ENCODE results near the gene CBR3. TPM values are rescaled to one million over a fixed set of nuclear protein-coding genes. Genes with fewer than 3 reads are reported as not detected.

The CBR3 gene
- total and polyA plus RNA-seq, 9 of the 15 experiments (the other 6 are each of a cell fraction or from before 2014, with no cell fraction given): not detected

DNA sequence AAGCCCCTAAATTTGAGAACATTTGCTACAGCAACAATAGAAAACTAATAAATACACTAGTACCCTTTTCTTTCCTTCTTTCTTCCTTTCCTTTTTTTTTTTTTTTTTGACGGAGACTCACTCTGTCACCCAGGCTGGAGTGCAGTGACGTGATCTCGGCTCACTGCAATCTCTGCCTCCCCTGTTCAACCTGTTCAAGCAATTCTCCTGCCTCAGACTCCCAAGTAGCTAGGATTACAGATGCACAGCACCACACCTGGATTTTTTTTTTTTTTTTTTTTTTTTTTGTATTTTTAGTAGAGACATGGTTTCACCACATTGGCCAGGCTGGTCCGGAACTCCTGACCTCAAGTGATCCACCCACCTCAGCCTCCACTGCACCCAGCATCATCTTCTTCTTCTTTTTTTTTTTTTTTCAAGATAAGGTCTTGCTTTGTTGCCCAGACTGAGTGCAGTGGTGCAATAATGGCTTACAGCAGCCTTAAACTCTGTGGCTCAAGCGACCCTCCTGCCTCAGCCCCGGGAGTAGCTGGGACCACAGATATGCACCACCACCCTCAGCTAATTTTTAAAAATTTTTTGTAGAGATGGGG is 19.6 kb upstream of the CBR3 start:
- CTCF ChIA-PET (ENCODE audit: low intra/inter-chr PET ratio): no interaction called here
- 17% methylated on average over 5 of the region's 6 CpGs for WGBS (ENCODE audit: insufficient coverage, low coverage, missing lambda C conversion rate)

More for the DNA sequence above, 19.6 kb upstream of the CBR3 start:
- in situ Hi-C loops (cut with MboI) (no loop called here), intact Hi-C loops (cut with micrococcal nuclease) (loop anchor here (10.0 kb wide), 1 partner anchor 170 kb away; no protein-coding TSS in a partner anchor)
- H3K36me3 ChIP-seq (ENCODE audit: control insufficient read depth, insufficient read depth, low read length): no peaks in the 10 kb centered on the region
- no peak overlapping the region for H2AFZ ChIP-seq (ENCODE audit: low read depth, low read length)
- no peaks in the 10 kb centered on the region for H3K9me3 ChIP-seq (replicated peaks; ENCODE audit: control insufficient read depth, insufficient read depth, low read depth, low read length)
- no peak overlapping the region for H3K4me3 ChIP-seq
- no peaks in the 10 kb centered on the region for H3K79me2 ChIP-seq (ENCODE audit: control insufficient read depth, insufficient read depth, low read length)
- no TSS peak for BruUV-seq (replicated peaks)
- POLR2A ChIA-PET: no interaction called here
- FAIRE-seq (no peak), ATAC-seq (no peak), DNase-seq (ENCODE audit: extremely low read depth in 1 of 4, low spot score in 3 of 4) (no peak)
- H3K27ac ChIP-seq (ENCODE audit: extremely low read depth, low read depth, low read length): no peak overlapping the region
- H3K9ac ChIP-seq (ENCODE audit: insufficient read depth in 1 of 2, low read depth in 2 of 2, low read length in 2 of 2): no peak overlapping the region
- TF ChIP-seq, protein P1, sequence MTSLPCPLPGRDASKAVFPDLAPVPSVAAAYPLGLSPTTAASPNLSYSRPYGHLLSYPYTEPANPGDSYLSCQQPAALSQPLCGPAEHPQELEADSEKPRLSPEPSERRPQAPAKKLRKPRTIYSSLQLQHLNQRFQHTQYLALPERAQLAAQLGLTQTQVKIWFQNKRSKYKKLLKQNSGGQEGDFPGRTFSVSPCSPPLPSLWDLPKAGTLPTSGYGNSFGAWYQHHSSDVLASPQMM (CRISPR knock-in tag; IDR thresholded peaks at IDR 0.05): no peak
- no peak for TF ChIP-seq TFAM (CRISPR knock-in tag; conservative IDR thresholded peaks at IDR 0.05)
- no peak for TF ChIP-seq ZNF76 (CRISPR knock-in tag; IDR thresholded peaks at IDR 0.05; ENCODE audit: borderline replicate concordance)
- TF ChIP-seq KDM2B (CRISPR knock-in tag; IDR thresholded peaks at IDR 0.05): no peak
- TF ChIP-seq, protein P2, sequence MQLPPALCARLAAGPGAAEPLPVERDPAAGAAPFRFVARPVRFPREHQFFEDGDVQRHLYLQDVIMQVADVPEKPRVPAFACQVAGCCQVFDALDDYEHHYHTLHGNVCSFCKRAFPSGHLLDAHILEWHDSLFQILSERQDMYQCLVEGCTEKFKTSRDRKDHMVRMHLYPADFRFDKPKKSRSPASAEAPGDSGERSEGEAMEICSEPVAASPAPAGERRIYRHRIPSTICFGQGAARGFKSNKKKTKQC (CRISPR knock-in tag; IDR thresholded peaks at IDR 0.05): no peak
- TF ChIP-seq GTF2A2 (tag; IDR thresholded peaks at IDR 0.05): no peak
- H3K4me1 ChIP-seq (replicated peaks in 1 of 2; ENCODE audit: control insufficient read depth in 2 of 2, insufficient read depth in 2 of 2, low read length in 2 of 2): peaks cover 0 to 6% of the 10 kb centered on the region in 2 experiments; a peak in 1 of 5 replicates
- H3K9me1 ChIP-seq (ENCODE audit: control insufficient read depth, insufficient read depth, low read length): no peaks in the 10 kb centered on the region
- peaks cover 0 to 3% of the 10 kb centered on the region in 2 experiments; a peak in 1 of 5 replicates for H3K27me3 ChIP-seq (ENCODE audit: control insufficient read depth in 2 of 2, insufficient read depth in 2 of 2, low read length in 2 of 2)
- no peaks in the 10 kb centered on the region for H4K20me1 ChIP-seq (replicated peaks; ENCODE audit: control insufficient read depth, insufficient read depth, low read length)
- no peak overlapping the region for H3K4me2 ChIP-seq (ENCODE audit: insufficient read depth, low read length)

All from K562 (cell line).